HepG2 (cell line): ENCODE results near the gene FBXW12. TPM values are rescaled to one million over a fixed set of nuclear protein-coding genes. Genes with fewer than 3 reads are reported as not detected.

ENCODE experiments used
- ERF ChIP-seq: IDR thresholded peaks from 2 replicates; pipeline ENCODE4 v1.6.1; 2018; ENCODE audit warnings: missing biosample characterization, missing genetic modification reagents
- GTF3A ChIP-seq: sonication (generic); formaldehyde crosslinking; conservative IDR thresholded peaks from 2 replicates; pipeline ENCODE4 v1.4.0; 2020; ENCODE audit warnings: mild to moderate bottlenecking, missing genetic modification reagents
- GZF1 ChIP-seq: sonication (generic); formaldehyde crosslinking; IDR thresholded peaks from 2 replicates; pipeline ENCODE4 v1.5.1; 2020; ENCODE audit warnings: mild to moderate bottlenecking, missing genetic modification reagents
- PAF1 ChIP-seq: IDR thresholded peaks from 2 replicates; pipeline ENCODE4 v1.6.1; 2016; ENCODE audit warnings: missing genetic modification reagents, missing compliant biosample characterization
- SAP130 ChIP-seq: IDR thresholded peaks from 2 replicates; pipeline ENCODE4 v1.6.1; 2016; ENCODE audit warnings: low read depth
- TAF1 ChIP-seq: sonication (generic); formaldehyde crosslinking; IDR thresholded peaks from 2 replicates; pipeline ENCODE4 v1.4.0; 2020; ENCODE audit warnings: missing genetic modification reagents
- TBX3 ChIP-seq: fragments of 450-650 bp; IDR thresholded peaks from 2 replicates; pipeline ENCODE4 v1.6.1; 2017; ENCODE audit warnings: antibody characterized with exemption, mild to moderate bottlenecking, inconsistent platforms, borderline replicate concordance
- ZFP37 ChIP-seq: sonication (generic); formaldehyde crosslinking; IDR thresholded peaks from 2 replicates; pipeline ENCODE4 v1.4.0; 2020; ENCODE audit warnings: missing genetic modification reagents, borderline replicate concordance
- polyA plus RNA-seq, 8 experiments: library from polyadenylated mRNA; depleted of rRNA in 3 of 8; stranded (reverse) in 7 of 8; unstranded in 1 of 8; fragments of >200 nt; fragmentation: Illumina TruSeq in 4 of 8; extraction: Trizol in 4 of 8; gene quantifications; 2 replicates each; pipeline versions ENCODE4 v1.2.1 to v1.2.3, GENCODE V29; 2011 to 2016; ENCODE audit warnings: low read depth in 4 of 8, missing spikeins in 1 of 8, mixed read lengths in 1 of 8; ENCODE audit not compliant: insufficient read depth in 1 of 8
- total RNA-seq, 5 experiments: library from RNA; depleted of rRNA; stranded (reverse); fragments of >200 nt; fragmentation: Illumina TruSeq; extraction: Trizol; gene quantifications; 2 replicates each; pipeline ENCODE4 v1.2.3, GENCODE V29; 2016; ENCODE audit warnings: low read depth in 1 of 5
- TF ChIP-seq, protein P1 (sequence below): sonication (generic); formaldehyde crosslinking; IDR thresholded peaks from 2 replicates; pipeline ENCODE4 v1.4.0; 2020; ENCODE audit warnings: mild to moderate bottlenecking, missing genetic modification reagents, borderline replicate concordance
- TF ChIP-seq, protein P2 (sequence below), 2 experiments: sonication (generic) in 1 of 2; formaldehyde crosslinking in 1 of 2; IDR thresholded peaks; 2 replicates each; pipeline versions ENCODE4 v1.4.0 to v1.6.1; 2016 to 2020; ENCODE audit warnings: borderline replicate concordance in 1 of 2, low read depth in 1 of 2, mild to moderate bottlenecking in 1 of 2, missing genetic modification reagents in 1 of 2
- TF ChIP-seq, protein P3 (sequence below): sonication (generic); formaldehyde crosslinking; IDR thresholded peaks from 2 replicates; pipeline ENCODE4 v1.4.0; 2020; ENCODE audit warnings: missing genetic modification reagents
- TF ChIP-seq, protein P4 (sequence below): sonication (generic); formaldehyde crosslinking; IDR thresholded peaks from 2 replicates; pipeline ENCODE4 v1.8.0; 2022; ENCODE audit warnings: missing genetic modification reagents, mild to moderate bottlenecking, moderate library complexity, borderline replicate concordance
- TF ChIP-seq, protein P5 (sequence below): sonication (generic); formaldehyde crosslinking; IDR thresholded peaks from 2 replicates; pipeline ENCODE4 v1.4.0; 2020; ENCODE audit warnings: missing genetic modification reagents, low read depth, mild to moderate bottlenecking, borderline replicate concordance

Gene FBXW12
- total and polyA plus RNA-seq, 2 of the 13 experiments (the other 11 are each of a cell fraction or from before 2014, with no cell fraction given) = not detected

DNA sequence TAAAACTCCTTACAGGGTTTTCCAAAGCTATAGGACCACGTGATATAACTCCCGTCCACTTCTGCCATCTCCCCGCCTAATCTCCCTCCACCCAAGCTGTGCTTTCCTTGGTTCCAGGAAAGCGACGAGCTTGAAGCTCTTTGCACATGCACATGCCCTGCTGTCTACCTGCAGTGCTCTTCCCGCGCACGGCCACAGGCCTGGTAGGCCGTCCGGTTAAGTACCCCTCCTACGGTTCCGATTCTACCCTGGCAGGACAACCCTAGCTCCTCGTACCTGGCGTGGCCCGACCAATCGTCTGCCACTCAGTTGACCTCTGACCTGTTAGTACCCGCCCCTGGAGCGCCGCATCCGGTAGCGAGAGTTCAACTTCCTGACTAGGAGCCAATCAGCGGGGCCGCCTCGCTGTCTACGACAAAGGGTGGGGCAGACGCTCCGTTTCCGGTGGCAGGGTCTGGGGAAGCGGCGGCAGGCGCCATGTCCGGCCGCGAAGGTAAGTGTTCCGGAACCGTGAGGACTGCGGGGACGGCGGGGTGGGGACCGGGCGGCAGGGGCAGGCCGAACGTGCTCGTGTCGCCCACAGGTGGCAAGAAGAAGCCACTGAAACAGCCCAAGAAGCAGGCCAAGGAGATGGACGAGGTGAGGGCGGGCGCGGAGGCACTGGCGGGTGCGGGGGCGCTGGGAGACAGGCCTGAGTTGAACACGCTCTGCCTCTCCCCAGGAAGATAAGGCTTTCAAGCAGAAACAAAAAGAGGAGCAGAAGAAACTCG is 68.0 kb downstream of the FBXW12 start, which contains the start of the genes CCDC51 and TMA7 (continued):
- peak; percentile 86 for TF ChIP-seq TAF1
- no peak for TF ChIP-seq PAF1
- TF ChIP-seq GZF1 (CRISPR knock-in tag) = peak; percentile 86
- TF ChIP-seq, protein P1, sequence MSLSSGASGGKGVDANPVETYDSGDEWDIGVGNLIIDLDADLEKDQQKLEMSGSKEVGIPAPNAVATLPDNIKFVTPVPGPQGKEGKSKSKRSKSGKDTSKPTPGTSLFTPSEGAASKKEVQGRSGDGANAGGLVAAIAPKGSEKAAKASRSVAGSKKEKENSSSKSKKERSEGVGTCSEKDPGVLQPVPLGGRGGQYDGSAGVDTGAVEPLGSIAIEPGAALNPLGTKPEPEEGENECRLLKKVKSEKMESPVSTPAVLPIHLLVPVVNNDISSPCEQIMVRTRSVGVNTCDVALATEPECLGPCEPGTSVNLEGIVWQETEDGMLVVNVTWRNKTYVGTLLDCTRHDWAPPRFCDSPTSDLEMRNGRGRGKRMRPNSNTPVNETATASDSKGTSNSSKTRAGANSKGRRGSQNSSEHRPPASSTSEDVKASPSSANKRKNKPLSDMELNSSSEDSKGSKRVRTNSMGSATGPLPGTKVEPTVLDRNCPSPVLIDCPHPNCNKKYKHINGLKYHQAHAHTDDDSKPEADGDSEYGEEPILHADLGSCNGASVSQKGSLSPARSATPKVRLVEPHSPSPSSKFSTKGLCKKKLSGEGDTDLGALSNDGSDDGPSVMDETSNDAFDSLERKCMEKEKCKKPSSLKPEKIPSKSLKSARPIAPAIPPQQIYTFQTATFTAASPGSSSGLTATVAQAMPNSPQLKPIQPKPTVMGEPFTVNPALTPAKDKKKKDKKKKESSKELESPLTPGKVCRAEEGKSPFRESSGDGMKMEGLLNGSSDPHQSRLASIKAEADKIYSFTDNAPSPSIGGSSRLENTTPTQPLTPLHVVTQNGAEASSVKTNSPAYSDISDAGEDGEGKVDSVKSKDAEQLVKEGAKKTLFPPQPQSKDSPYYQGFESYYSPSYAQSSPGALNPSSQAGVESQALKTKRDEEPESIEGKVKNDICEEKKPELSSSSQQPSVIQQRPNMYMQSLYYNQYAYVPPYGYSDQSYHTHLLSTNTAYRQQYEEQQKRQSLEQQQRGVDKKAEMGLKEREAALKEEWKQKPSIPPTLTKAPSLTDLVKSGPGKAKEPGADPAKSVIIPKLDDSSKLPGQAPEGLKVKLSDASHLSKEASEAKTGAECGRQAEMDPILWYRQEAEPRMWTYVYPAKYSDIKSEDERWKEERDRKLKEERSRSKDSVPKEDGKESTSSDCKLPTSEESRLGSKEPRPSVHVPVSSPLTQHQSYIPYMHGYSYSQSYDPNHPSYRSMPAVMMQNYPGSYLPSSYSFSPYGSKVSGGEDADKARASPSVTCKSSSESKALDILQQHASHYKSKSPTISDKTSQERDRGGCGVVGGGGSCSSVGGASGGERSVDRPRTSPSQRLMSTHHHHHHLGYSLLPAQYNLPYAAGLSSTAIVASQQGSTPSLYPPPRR = peak; percentile 45; the same call in 1 of the 2 replicates
- TF ChIP-seq, protein P2, sequence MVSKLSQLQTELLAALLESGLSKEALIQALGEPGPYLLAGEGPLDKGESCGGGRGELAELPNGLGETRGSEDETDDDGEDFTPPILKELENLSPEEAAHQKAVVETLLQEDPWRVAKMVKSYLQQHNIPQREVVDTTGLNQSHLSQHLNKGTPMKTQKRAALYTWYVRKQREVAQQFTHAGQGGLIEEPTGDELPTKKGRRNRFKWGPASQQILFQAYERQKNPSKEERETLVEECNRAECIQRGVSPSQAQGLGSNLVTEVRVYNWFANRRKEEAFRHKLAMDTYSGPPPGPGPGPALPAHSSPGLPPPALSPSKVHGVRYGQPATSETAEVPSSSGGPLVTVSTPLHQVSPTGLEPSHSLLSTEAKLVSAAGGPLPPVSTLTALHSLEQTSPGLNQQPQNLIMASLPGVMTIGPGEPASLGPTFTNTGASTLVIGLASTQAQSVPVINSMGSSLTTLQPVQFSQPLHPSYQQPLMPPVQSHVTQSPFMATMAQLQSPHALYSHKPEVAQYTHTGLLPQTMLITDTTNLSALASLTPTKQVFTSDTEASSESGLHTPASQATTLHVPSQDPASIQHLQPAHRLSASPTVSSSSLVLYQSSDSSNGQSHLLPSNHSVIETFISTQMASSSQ (IDR thresholded peaks at IDR 0.05; ENCODE audit: low read depth) = no peak
- TF ChIP-seq, protein P2 (CRISPR knock-in tag; IDR thresholded peaks at IDR 0.05; ENCODE audit: borderline replicate concordance) = peak; percentile 72; the same call in 1 of the 2 replicates
- TF ChIP-seq TBX3 = no peak
- TF ChIP-seq, protein P3, sequence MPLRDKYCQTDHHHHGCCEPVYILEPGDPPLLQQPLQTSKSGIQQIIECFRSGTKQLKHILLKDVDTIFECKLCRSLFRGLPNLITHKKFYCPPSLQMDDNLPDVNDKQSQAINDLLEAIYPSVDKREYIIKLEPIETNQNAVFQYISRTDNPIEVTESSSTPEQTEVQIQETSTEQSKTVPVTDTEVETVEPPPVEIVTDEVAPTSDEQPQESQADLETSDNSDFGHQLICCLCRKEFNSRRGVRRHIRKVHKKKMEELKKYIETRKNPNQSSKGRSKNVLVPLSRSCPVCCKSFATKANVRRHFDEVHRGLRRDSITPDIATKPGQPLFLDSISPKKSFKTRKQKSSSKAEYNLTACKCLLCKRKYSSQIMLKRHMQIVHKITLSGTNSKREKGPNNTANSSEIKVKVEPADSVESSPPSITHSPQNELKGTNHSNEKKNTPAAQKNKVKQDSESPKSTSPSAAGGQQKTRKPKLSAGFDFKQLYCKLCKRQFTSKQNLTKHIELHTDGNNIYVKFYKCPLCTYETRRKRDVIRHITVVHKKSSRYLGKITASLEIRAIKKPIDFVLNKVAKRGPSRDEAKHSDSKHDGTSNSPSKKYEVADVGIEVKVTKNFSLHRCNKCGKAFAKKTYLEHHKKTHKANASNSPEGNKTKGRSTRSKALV (CRISPR knock-in tag) = no peak
- TF ChIP-seq, protein P4, sequence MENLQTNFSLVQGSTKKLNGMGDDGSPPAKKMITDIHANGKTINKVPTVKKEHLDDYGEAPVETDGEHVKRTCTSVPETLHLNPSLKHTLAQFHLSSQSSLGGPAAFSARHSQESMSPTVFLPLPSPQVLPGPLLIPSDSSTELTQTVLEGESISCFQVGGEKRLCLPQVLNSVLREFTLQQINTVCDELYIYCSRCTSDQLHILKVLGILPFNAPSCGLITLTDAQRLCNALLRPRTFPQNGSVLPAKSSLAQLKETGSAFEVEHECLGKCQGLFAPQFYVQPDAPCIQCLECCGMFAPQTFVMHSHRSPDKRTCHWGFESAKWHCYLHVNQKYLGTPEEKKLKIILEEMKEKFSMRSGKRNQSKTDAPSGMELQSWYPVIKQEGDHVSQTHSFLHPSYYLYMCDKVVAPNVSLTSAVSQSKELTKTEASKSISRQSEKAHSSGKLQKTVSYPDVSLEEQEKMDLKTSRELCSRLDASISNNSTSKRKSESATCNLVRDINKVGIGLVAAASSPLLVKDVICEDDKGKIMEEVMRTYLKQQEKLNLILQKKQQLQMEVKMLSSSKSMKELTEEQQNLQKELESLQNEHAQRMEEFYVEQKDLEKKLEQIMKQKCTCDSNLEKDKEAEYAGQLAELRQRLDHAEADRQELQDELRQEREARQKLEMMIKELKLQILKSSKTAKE (CRISPR knock-in tag) = 0 out of 2 replicates have a peak, but pooled peaks have one; percentile 35
- peak; percentile 83; the same call in 1 of the 2 replicates for TF ChIP-seq ERF (CRISPR knock-in tag)
- no peak for TF ChIP-seq GTF3A
- peak; percentile 94 for TF ChIP-seq SAP130
- TF ChIP-seq, protein P5, sequence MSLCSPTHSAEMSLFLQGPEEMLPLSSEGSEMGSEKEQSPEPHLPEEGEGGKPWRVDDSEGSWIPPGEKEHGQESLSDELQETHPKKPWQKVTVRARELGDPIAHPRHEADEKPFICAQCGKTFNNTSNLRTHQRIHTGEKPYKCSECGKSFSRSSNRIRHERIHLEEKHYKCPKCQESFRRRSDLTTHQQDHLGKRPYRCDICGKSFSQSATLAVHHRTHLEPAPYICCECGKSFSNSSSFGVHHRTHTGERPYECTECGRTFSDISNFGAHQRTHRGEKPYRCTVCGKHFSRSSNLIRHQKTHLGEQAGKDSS (CRISPR knock-in tag) = peak; percentile 57; the same call in 1 of the 2 replicates
- TF ChIP-seq ZFP37 = no peak
